MM.1S (cell line): ENCODE results near the gene PSTPIP1.

ENCODE experiments used
- CTCF ChIP-seq: fragments of 300-600 bp; sonication (generic); IDR thresholded peaks from 2 replicates; pipeline ENCODE4 v1.5.1; 2016; ENCODE audit warnings: antibody characterized with exemption, low read length, mixed read lengths
- EZH2 ChIP-seq: fragments of 300-600 bp; sonication (generic); optimal IDR thresholded peaks from 2 replicates; pipeline ENCODE3; 2017; ENCODE audit warnings: low read depth, mild to moderate bottlenecking, antibody characterized with exemption, low read length, mixed read lengths
- EZH2phosphoT487 ChIP-seq: fragments of 300-600 bp; sonication (generic); IDR thresholded peaks from 2 replicates; pipeline ENCODE4 v1.6.1; 2018; ENCODE audit warnings: antibody characterized with exemption, low read length

DNA sequence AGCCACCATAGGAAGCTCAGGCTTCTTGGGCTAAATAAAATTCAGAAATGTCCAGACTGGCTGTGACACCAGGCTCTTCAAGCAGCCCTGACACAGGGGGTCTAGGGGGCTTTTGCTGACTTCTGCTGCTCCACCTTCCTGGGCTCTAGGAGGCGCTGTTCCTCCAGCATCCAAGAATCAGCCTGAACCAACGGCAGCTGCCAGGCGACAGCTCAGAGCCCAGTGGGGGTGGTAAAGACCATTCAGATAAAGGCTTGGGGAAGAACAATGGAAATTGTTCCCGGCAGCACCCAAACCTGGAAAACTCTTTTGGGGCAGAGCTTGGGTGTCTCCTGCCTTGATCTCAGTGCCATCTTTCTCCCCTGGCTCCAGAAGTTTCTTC lies 21.6 kb upstream of the PSTPIP1 start:
- peak; percentile 59 for TF ChIP-seq CTCF
- no peak for TF ChIP-seq EZH2
- TF ChIP-seq EZH2phosphoT487, result no peak
